ENCODE measurements around the gene METAP1.
A peak's percentile ranks its signal among the peaks of the same experiment; 100 is the strongest.
"Not testable (repeated sequence)": the region's sequence is repeated elsewhere in the genome, so short reads cannot be mapped to it uniquely, and the experiment has no call there.

The METAP1 gene

DNA sequence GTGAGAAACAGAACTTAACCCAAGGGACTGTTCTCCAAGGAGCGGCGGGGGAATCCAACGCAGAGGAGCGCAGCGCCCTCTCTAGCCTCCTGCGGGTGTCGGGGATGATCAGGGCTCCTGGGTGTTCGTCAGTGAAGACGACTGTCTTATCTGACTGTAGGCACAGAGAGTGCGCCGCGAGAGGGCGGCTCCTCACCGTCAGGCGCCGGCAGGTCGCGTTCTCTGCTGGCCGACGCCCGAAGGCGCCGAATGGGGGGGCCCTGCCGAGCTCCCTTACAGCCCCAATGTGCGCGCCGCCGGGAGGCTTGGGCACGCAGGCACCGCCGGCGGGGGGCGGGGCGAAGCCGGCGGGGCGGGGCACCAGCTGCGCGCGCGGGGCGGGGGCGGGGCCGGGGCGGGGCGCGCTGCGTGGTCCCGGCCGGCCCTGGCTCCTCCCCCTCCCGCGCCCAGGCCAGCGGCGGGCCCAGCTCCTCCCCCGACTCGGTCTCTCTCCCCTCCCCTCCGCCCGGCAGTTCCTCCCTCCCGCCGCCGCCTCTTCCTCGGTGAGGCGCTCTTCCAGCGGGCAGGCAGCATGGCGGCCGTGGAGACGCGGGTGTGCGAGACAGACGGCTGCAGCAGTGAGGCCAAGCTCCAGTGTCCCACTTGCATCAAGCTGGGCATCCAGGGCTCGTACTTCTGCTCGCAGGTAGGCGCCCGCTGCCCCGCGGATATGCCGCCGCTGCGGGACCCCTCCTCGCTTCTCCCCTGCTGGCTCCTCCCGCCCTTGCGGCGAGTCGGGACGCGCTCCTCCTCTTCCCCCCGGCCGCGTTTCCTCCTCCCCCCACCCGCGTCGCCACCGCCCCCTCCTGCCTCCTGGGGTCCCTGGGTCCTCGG lies at the start of gene METAP1:
Gene METAP1, plus strand, starts transcription at position 539 of the 873 bp plus-strand sequence. Its CDS starts 33 bp downstream, at position 572.
- DNase-seq (ENCODE audit: low read depth in 2 of 2) = peak; percentile 85 to 91

DNA sequence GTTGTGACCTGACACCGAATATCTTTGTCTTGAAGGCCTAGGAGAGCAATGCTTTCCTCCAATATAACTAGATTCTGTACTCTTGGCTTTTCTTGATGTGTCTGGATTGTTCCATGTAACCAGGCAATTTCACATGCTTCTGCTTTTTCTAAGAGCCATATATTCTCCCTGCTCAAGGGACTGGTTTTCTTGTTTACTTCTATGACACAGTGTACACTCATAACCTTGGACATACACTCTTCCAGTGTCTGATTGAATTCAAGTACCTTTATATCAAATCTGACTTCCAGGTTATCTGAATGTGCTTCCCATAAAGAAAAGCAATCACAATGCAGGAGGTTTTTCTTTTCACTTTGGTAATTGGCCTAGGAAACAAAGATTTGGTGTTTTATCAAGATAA lies 49.2 kb upstream of the METAP1 start:
- no peak for DNase-seq (ENCODE audit: low read depth in 2 of 2)

DNA sequence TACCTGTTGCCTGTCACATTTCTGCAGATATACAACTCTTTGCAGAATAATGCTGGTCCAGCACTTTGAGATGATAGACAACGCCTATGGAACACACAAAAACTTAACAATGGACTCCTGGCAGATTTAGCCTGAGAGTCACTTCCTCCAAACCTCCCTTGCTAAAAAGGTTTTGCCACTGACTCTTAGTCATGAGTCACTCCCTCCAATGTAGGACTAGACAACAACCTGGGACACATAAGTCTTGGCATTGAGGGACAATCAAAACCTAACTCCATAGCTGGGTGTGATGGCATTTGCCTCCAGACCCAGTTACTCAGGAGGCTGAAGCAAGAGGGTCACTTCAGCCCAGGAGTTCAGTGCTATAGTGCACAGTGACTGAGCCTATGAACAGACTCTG lies 44.6 kb upstream of the METAP1 start:
- DNase-seq (ENCODE audit: low read depth in 2 of 2) = no peak

DNA sequence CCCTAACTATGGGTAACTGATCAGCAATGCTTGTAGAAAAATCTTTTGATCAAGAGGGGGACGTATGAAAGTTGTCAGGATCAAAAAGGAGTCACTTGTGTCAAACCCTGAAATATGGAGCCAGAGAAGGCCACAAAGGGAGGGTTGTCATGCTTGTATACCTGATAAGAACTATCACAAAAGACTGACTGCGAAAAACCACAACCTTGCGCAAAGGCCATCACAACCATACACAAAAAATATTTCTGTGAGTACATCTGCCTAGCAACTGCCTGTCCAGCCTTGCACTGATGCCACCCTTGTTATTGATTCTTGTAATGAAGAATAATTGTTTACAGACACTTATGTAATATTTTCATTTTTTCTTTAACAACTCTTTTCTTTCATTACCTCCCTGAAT lies 43.8 kb upstream of the METAP1 start:
- no peak for DNase-seq (ENCODE audit: low read depth in 2 of 2)

DNA sequence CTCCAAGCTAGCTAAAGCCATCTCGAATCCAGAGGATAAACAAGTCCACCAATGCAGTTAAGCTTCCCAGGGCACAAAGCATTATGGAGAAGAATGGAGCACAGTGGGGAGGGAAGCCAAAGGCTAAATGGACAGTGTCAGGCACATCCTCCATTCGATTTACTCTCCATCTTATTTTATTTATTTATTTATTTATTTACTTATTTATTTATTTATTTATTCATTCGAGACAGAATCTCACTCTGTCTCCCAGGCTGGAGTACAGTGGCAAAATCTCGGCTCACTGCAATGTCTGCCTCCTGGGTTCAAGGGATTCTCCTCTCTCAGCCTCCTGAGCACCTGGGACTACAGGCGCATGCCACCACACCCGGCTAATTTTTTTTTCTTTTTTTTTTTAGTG lies 40.3 kb upstream of the METAP1 start:
- no peak for DNase-seq (ENCODE audit: low read depth in 2 of 2)

DNA sequence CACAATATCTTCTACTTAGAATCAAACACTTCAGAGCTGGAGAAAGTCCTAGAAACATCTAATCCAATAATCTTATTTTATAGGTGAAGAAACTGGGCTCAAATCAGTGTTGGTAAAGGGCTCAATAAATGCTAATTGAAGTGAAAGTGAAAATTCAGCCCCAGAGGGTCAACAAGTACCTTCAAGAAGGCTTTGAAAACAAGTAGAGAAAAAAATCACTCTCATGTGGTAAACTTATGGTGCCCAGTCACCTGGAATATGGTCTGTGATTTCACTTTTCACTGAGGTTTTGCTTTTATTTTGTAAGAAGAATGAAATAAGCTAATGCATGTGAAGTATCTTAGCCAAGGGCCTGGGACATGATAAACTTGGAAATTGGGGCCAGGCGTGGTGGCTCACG lies 37.5 kb upstream of the METAP1 start:
- DNase-seq (ENCODE audit: low read depth in 2 of 2) = no peak

DNA sequence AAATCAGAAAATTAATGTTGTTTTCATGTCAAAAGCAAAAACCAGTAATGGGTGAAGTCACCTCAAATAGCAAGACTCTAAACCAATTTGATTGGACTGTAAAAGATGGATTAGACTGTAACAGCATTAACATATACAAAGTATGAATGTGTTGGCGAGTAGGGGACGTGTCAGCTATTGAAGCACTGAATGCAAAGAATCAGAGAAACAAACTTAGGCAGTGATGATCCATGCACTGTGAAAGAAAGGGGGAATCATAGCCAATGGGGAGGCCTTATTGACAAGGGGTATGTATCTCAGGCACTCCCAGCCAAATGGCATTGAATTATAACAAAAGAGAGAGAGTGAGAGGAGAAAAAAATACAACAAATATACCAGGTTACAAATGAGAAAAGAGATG lies 36.1 kb upstream of the METAP1 start:
- no peak for DNase-seq (ENCODE audit: low read depth in 2 of 2)

DNA sequence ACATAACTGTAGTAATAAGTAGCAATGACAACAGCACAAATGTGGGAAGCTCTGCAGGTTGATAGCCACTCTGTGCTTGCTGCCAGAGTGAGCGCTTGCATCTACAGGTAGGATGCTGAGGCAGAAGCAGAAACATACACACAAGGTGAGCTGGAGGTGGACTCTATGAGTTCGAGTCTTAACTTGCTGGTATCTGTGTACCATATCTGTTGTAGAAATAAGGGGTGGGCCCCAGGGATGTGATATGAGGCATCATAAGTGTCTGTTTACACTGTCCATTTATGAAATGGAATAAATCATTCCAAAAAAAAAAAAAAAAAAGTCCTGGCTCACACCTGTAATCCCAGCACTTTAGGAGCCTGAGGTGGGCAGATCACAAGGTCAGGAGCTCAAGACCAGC lies 33.8 kb upstream of the METAP1 start:
- no peak for DNase-seq (ENCODE audit: low read depth in 2 of 2)

DNA sequence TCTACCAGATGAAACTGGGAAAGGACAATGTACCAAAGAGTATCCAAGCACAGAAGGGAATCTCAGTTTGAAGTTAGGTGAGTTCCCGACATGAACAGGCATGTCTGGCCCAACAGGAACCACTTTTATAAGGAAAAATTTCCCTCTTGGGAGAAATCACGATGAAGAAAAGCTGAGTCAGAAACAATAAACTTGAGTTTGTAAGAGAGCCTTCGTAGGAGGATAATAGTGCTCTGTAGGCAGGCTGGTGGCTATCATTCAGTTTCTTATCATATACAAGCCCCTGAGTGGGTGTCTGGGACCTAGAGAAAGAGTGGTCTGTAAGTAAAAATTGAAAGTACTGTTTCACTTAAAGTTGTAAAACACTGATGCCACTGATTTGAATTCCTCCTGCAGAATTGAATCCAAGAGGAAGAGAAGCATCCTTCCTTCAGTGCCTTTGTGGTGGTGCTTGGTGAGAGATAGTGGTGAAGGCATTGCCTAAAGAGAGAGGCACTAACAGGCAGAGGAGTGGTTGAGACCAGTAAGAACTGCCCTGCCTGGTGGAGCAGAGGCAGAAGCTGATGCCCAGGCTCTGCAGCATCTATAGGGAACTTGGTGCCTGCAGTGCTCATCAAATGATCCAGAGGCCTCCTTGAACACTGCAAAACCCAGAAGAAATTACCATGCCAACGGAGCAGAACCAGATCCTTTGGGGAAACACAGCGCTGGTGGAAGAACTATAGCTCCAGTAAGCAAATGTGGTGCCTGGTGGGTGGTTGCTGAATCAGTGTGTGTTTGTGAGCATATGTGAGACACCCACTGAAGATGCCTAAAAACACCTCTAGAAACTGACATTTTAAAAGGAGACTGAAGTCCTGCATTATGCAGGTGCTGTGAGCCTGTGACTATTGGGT lies 31.7 kb upstream of the METAP1 start:
- no peak for DNase-seq (ENCODE audit: low read depth in 2 of 2)

DNA sequence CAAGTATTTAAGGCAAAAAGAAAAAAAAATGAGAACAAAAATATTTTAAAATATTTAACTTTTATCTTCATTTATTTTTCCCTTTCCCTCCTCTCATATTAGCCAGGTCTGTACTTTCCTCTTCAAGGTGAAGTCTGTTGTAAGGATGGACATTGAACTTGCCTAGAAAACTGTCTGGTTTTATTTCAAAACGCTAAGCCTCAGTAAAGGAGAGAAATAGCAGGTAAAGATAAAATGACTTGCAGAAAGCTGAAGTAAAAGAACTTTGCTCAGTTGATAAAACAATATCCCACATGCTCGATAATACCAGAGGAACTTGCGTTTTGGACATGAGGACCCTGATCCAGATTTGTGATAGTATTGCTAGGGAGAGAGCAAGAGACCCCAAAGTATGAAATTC lies 28.6 kb upstream of the METAP1 start:
- no peak for DNase-seq (ENCODE audit: low read depth in 2 of 2)

DNA sequence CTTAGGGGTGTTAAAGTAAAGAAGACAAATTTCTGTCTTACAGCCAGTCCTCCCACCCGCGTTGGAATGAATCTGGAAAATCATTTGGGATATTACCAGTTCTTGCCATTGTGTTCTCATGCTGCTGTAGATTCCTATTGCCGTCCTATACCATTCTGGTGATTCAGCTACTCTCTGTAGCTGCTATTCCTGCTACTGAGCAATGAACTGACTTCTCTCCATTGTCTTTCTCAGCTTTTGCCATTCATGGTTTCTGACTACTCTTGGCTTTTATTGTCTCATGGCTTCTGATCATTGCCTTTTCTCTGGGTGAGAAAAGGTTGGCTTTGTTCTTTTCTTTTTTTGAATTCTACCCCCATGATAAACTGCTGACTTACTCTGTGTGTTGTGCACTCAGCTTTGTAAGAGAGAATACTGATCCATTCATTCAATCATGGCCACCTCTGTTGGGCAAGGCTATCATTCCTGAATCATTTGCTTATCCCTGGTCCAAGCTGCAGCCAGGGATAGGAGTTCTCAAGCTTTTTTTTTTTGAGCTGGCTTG lies 27.7 kb upstream of the METAP1 start:
- DNase-seq (ENCODE audit: low read depth in 2 of 2) = no peak

DNA sequence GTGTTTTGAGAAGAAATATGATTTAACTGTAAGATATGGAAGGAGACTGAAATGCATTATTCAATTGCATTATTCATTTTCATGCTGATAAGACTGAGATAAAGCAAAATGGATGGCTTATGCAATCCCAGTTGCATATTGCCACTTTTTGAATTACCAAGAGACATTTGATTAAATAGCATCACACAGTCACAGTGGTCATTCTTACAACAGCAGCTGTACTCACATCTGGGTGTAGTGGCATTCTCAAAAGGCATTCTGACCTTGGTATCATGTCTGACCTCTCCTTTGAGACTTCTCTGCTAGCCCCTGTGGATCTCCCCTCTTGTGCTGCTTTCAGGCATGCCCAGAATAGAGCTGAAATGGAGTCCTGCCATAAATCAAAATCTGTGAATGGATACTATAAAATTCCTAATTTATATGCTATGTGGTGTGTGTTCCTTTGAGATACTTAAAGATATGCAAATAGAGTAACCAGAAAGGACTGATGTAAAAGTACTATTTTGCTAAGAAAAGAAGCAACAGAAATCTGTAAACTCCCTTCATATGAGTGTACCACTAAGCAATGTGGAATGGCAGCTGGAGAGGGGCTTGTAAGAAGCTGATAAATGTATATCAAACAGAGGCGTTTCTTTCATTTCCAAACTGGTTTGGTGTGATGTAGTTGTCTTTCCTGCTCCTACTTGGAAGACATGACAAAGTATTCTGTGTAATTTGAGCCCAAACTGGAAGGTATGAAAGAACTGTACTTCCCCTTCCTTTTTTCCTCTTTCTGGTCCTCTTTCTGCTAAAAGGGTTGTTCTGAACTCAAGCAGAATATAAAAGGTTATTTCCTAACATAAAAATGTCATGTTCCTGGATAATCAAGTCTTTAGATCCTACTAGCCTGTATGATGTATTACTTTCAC lies 25.4 kb upstream of the METAP1 start:
- DNase-seq (ENCODE audit: low read depth in 2 of 2) = no peak

DNA sequence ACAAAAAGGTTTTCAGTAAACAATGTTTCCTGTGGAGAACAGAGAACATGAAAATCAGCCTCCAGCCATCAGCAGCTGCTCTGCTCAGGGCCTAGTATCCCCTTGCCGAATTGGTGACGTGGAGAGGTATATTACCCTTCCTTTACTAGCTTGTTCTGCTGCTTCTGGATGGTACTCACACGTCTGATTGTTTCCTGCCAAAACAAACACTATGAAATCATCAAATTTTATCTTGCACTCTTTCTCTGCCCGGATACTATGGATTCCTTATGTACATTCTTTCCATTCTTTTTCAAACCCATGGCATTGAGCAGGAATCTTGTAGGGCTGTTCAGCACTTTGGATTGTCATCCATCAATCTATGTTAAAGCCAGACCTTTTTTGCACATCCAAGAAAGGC lies 18.8 kb upstream of the METAP1 start:
- DNase-seq (ENCODE audit: low read depth in 2 of 2) = no peak

DNA sequence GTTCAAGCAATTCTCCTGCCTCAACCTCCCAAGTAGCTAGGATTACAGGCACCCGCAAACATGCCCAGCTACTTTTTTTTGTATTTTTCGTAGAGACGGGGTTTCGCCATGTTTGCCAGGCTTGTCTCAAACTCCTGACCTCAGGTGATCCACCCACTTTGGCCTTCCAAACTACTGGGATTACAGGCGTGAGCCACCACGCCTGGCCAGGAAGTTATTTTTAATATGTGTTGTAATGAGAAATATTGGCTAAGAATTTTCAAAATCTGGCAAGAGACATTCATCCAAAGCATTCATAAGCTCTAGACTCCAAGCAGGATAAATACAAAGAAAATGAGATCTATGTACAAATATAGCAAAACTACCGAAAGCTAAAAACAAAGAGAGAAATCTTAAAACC lies 18.0 kb upstream of the METAP1 start:
- DNase-seq (ENCODE audit: low read depth in 2 of 2) = no peak

DNA sequence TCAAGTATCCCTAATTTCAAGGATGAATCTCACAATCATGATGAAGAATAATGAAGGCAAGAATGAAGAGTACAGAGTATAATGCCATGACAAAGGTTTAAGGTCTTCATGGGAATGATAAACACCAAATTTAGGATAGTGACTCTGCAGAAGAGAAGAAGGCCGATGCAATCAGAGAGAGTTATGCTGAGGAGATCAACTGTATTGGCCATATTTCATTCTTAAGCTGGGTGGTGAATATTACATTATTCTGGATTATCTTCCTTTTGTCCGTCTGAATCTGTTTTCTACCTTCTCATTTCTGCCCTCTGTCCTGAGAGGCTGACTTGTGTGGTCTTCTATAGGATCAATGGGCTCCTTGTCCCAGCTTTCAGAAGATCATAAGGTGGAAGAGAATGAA lies 7.8 kb upstream of the METAP1 start:
- DNase-seq (ENCODE audit: low read depth in 2 of 2) = no peak

DNA sequence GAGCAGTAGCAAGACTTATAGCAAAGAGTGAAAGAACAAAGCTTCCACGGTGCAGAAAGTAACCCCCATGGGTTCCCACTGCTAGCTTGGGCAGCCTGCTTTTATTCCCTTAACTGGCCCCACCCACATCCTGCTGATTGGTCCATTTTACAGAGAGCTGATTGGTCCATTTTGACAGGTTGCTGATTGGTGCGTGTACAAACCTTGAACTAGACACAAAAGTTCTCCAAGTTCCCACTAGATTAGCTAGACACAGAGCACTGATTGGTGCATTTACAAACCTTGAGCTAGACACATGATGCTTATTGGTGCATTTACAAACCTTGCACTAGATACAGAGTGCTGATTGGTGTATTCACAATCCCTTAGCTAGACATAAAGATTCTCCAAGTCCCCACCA lies 2.7 kb upstream of the METAP1 start:
- DNase-seq (ENCODE audit: low read depth in 2 of 2) = not testable (repeated sequence)

DNA sequence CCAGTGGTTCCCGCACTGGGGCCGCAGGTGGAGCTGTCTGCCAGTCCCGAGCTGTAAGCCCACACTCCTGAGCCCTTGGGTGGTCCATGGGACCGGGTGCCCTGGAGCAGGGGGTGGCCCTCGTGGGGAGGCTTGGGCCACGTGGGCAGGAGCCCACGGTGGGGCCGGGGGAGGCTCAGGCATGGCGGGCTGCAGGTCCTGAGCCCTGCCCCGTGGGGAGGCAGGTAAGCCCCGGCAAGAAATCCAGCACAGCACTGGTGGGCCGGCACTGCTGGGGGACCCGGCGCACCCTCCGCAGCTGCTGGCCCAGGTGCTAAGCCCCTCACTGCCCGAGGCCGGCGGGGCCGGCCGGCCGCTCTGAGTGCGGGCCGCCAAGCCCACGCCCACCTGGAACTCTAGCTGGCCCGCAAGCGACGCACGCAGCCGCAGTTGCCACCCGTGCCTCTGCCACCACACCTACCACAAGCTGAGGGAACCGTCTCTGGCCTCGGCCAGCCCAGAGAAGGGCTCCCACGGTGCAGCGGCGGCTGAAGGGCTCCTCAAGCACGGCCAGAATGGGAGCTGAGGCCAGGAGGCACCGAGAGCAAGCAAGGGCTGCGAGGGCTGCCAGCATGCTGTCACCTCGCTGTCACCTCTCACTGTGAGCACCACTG lies 2.0 kb upstream of the METAP1 start:
- DNase-seq (ENCODE audit: low read depth in 2 of 2) = no peak

DNA sequence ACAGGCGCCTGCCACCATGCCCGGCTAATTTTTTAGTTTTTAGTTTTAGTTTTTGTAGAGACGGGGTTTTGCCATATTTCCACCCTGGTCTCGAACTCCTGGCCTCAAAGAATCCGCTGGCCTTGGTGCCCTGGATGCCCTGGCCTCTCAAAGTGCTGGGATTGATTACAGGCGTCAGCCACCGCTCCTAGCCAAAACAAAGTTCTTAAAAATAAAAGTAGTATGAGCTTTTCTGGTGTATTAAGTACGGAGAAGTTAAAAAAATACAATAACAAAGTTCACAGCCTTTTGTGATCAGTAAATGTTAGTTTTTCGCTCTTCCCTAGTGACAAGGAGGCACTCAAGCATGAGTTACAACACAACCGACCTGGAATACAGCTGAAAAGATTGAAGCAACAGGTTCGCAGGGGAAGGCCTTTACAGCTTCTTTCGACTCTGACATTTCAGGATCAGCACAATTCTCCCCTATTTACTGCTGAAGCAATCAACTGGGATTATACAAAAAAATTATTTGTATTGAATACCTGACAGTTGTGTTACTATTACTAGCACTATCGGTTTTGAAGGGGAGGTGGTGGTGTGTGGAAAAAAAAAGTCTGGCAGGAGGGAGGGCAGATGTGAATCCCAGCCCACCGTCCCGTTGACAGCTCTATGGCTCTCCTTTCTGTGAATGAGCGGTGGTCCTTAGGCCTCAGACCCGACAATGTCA lies 893 bp upstream of the METAP1 start:
- no peak for DNase-seq (ENCODE audit: low read depth in 2 of 2)

DNA sequence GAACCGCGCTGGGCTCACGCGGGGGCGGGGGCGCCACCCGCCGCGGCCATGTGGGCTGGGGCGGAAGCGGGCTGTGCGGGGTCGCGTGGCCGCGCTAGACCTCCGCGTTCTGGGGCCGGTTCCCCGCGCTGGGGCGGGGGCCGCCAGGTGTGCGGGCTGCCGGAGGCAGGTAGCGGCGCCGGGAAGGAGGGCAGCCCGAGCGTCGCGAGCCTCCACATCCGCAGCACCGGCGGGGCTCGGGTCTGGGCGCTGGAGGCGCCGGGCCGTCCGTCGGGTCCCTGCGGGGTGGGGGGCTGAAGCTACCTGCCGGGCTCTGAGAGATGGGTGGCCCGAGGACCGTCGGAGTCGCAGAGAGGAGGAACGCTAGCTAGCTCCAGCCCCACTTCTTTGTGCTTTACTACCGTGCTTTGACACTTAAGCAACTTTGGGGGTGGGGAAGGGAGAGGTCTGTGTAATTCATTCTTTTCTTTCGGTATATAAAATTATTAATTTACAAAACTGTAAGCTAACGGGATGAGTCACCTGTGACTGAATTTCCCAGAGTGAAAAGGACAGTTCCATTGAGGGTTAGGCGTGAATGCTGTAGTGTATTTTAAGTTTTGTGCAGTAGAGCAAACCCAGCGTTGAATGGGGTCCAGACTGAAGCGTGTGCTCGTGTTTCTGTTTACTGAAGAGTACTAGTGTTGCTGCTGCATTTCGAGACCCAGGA lies 689 bp downstream of the METAP1 start:
- no peak for DNase-seq (ENCODE audit: low read depth in 2 of 2)

DNA sequence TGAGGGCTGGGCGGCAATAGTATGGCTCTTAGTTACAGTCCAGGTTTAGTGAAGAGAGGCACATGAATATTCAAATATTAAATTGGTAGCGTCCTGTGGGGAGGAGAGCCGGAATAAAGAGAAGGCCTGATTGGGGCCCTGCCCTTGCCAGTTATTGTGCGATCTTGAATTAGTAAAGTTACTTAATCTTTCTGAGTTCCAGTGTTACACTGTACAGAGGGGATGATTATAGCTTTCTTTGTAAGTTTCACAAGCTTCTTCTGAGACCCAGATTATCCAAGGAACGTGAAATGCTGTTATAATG lies 1.2 kb downstream of the METAP1 start:
- no peak for DNase-seq (ENCODE audit: low read depth in 2 of 2)
